HG03103 (cell line): ENCODE measurements around the gene LINGO4.

Experiments
- ATAC-seq: cut with Tn5 transposase; IDR thresholded peaks from one replicate; pipeline ENCODE4 v1.9.1; 2021; ENCODE audit warnings: low read depth; ENCODE audit not compliant: unreplicated experiment

Gene LINGO4

GRCh38 chr1:151756291-151756690 lies 48.9 kb downstream of the LINGO4 start:
- no peak for ATAC-seq
